Coronary artery (tissue), 2 donors: ENCODE measurements around the gene ALG6.

Source experiments
- DNase-seq: peaks from one replicate; pipeline ENCODE4 v3.0.0-alpha.2; 2017; ENCODE audit warnings: low spot score
- H3K27ac ChIP-seq, 2 donors: fragments of 200-600 bp; sonication (generic); one replicate each; pipeline ENCODE4 v1.5.1; 2016 to 2019
- H3K4me3 ChIP-seq: fragments of 200-600 bp; sonication (generic); 2 replicates; pipeline ENCODE4 v1.5.1; 2016; ENCODE audit warnings: mild to moderate bottlenecking, moderate library complexity
- CTCF ChIP-seq: fragments of 200-600 bp; sonication (generic); IDR thresholded peaks from one replicate; pipeline ENCODE4 v1.5.1; 2019; ENCODE audit warnings: antibody characterized with exemption

Gene ALG6

GRCh38 chr1:63486629-63487028 lies 119.2 kb downstream of the ALG6 start:
- no peak overlapping the region for H3K4me3 ChIP-seq
- TF ChIP-seq CTCF: no peak
- H3K27ac ChIP-seq: no peak overlapping the region
- no peak for DNase-seq

- H3K27ac ChIP-seq: no peak overlapping the region
- no peak for TF ChIP-seq CTCF
- H3K4me3 ChIP-seq: peak overlapping the region; percentile 47
- no peak for DNase-seq
Observed at GRCh38 chr1:63487336-63488065, 120.1 kb downstream of the ALG6 start.
